Measurements from ENCODE around the gene EHMT1. TPM values are rescaled to one million over a fixed set of nuclear protein-coding genes. Genes with fewer than 3 reads are reported as not detected.

EHMT1 gene
- total RNA-seq, 2 donors from 2014 or later, result 67.5 to 69.3 TPM

- Mint-ChIP-seq H3K27ac (no peak overlapping the region), H3K9me3 (no peaks in the 10 kb centered on the region), H3K4me3 (no peak overlapping the region), H3K4me1 (ENCODE audit: low read depth) (no peaks in the 10 kb centered on the region), H3K27me3 (ENCODE audit: low read depth) (no peaks in the 10 kb centered on the region), H3K36me3 (ENCODE audit: insufficient read depth in 2 of 2) (peaks cover 2 to 19% of the 10 kb centered on the region in 2 donors)
- ATAC-seq (replicated peaks in 1 of 2), result no peak
- no peak for DNase-seq
Measured at GRCh38 chr9:137787786-137788505, 169.1 kb downstream of the EHMT1 start.

GRCh38 chr9:137788561-137789294 lies 169.9 kb downstream of the EHMT1 start:
- Mint-ChIP-seq H3K4me3 (no peak overlapping the region), H3K27ac (no peak overlapping the region), H3K9me3 (no peaks in the 10 kb centered on the region), H3K4me1 (ENCODE audit: low read depth) (no peaks in the 10 kb centered on the region), H3K27me3 (ENCODE audit: low read depth) (no peaks in the 10 kb centered on the region), H3K36me3 (ENCODE audit: insufficient read depth in 2 of 2) (peaks cover 2 to 18% of the 10 kb centered on the region in 2 donors)
- ATAC-seq (replicated peaks in 1 of 2) (no peak), DNase-seq (no peak)

GRCh38 chr9:137789295-137789895 lies 170.6 kb downstream of the EHMT1 start:
- Mint-ChIP-seq H3K4me3 (no peak overlapping the region), H3K9me3 (no peaks in the 10 kb centered on the region), H3K36me3 (ENCODE audit: insufficient read depth in 2 of 2) (peaks cover 2 to 15% of the 10 kb centered on the region in 2 donors), H3K4me1 (ENCODE audit: low read depth) (no peaks in the 10 kb centered on the region), H3K27me3 (ENCODE audit: low read depth) (no peaks in the 10 kb centered on the region), H3K27ac (peak overlapping the region; percentile 54)
- ATAC-seq (replicated peaks in 1 of 2) (no peak), DNase-seq (no peak)

GRCh38 chr9:137791947-137792346 lies 173.1 kb downstream of the EHMT1 start:
- Mint-ChIP-seq H3K27ac (no peak overlapping the region), H3K9me3 (no peaks in the 10 kb centered on the region), H3K27me3 (ENCODE audit: low read depth) (no peaks in the 10 kb centered on the region), H3K36me3 (ENCODE audit: insufficient read depth in 2 of 2) (peaks cover 4 to 18% of the 10 kb centered on the region in 2 donors), H3K4me3 (no peak overlapping the region), H3K4me1 (ENCODE audit: low read depth) (no peaks in the 10 kb centered on the region)
- ATAC-seq (replicated peaks in 1 of 2) (no peak), DNase-seq (no peak)

GRCh38 chr9:137793196-137793841 lies 174.5 kb downstream of the EHMT1 start:
- Mint-ChIP-seq H3K4me3 (no peak overlapping the region), H3K9me3 (no peaks in the 10 kb centered on the region), H3K27me3 (ENCODE audit: low read depth) (no peaks in the 10 kb centered on the region), H3K27ac (no peak overlapping the region), H3K4me1 (ENCODE audit: low read depth) (no peaks in the 10 kb centered on the region), H3K36me3 (ENCODE audit: insufficient read depth in 2 of 2) (peaks cover 3 to 16% of the 10 kb centered on the region in 2 donors)
- no peak for DNase-seq
- no peak for ATAC-seq (replicated peaks in 1 of 2)

GRCh38 chr9:137795156-137795666 lies 176.4 kb downstream of the EHMT1 start:
- no peak for ATAC-seq (replicated peaks in 1 of 2)
- Mint-ChIP-seq H3K27ac (no peak overlapping the region), H3K36me3 (ENCODE audit: insufficient read depth in 2 of 2) (peaks cover 3 to 16% of the 10 kb centered on the region in 2 donors), H3K27me3 (ENCODE audit: low read depth) (no peaks in the 10 kb centered on the region), H3K9me3 (no peaks in the 10 kb centered on the region), H3K4me1 (ENCODE audit: low read depth) (no peaks in the 10 kb centered on the region), H3K4me3 (no peak overlapping the region)
- no peak for DNase-seq

GRCh38 chr9:137797206-137798120 lies 178.7 kb downstream of the EHMT1 start:
- DNase-seq (no peak), ATAC-seq (replicated peaks in 1 of 2) (no peak)
- H3K36me3 Mint-ChIP-seq (ENCODE audit: insufficient read depth in 2 of 2), result peaks cover 3 to 15% of the 10 kb centered on the region in 2 donors
- H3K27me3 Mint-ChIP-seq (ENCODE audit: low read depth), result no peaks in the 10 kb centered on the region
- H3K4me3 Mint-ChIP-seq, result no peak overlapping the region
- H3K27ac Mint-ChIP-seq, result no peak overlapping the region
- H3K4me1 Mint-ChIP-seq (ENCODE audit: low read depth), result no peaks in the 10 kb centered on the region
- H3K9me3 Mint-ChIP-seq, result no peaks in the 10 kb centered on the region

- no peak overlapping the region for H3K4me3 Mint-ChIP-seq
- H3K27me3 Mint-ChIP-seq (ENCODE audit: low read depth), result no peaks in the 10 kb centered on the region
- no peaks in the 10 kb centered on the region for H3K9me3 Mint-ChIP-seq
- DNase-seq, result no peak
- no peaks in the 10 kb centered on the region for H3K4me1 Mint-ChIP-seq (ENCODE audit: low read depth)
- H3K27ac Mint-ChIP-seq, result no peak overlapping the region
- ATAC-seq (replicated peaks in 1 of 2), result no peak
- H3K36me3 Mint-ChIP-seq (ENCODE audit: insufficient read depth in 2 of 2), result peaks cover 5 to 15% of the 10 kb centered on the region in 2 donors
Measured at GRCh38 chr9:137798142-137798541, 179.3 kb downstream of the EHMT1 start.

GRCh38 chr9:137798901-137799629 lies 180.3 kb downstream of the EHMT1 start:
- H3K36me3 Mint-ChIP-seq (ENCODE audit: insufficient read depth in 2 of 2), result peaks cover 5 to 16% of the 10 kb centered on the region in 2 donors
- no peak overlapping the region for H3K4me3 Mint-ChIP-seq
- H3K4me1 Mint-ChIP-seq (ENCODE audit: low read depth), result no peaks in the 10 kb centered on the region
- no peak for DNase-seq
- no peak for ATAC-seq (replicated peaks in 1 of 2)
- no peaks in the 10 kb centered on the region for H3K9me3 Mint-ChIP-seq
- no peak overlapping the region for H3K27ac Mint-ChIP-seq
- H3K27me3 Mint-ChIP-seq (ENCODE audit: low read depth), result no peaks in the 10 kb centered on the region

- no peak for DNase-seq
- ATAC-seq (replicated peaks in 1 of 2), result no peak
- no peak overlapping the region for H3K27ac Mint-ChIP-seq
- peaks cover 5 to 16% of the 10 kb centered on the region in 2 donors for H3K36me3 Mint-ChIP-seq (ENCODE audit: insufficient read depth in 2 of 2)
- H3K27me3 Mint-ChIP-seq (ENCODE audit: low read depth), result no peaks in the 10 kb centered on the region
- no peaks in the 10 kb centered on the region for H3K9me3 Mint-ChIP-seq
- H3K4me3 Mint-ChIP-seq, result no peak overlapping the region
- no peaks in the 10 kb centered on the region for H3K4me1 Mint-ChIP-seq (ENCODE audit: low read depth)
Measured at GRCh38 chr9:137799630-137799983, 180.8 kb downstream of the EHMT1 start.

- ATAC-seq (replicated peaks in 1 of 2), result no peak
Measured at GRCh38 chr9:137800196-137801022, 181.6 kb downstream of the EHMT1 start.

More at GRCh38 chr9:137800196-137801022, 181.6 kb downstream of the EHMT1 start:
- no peak for DNase-seq
- peaks cover 5 to 10% of the 10 kb centered on the region in 2 donors for H3K36me3 Mint-ChIP-seq (ENCODE audit: insufficient read depth in 2 of 2)
- H3K9me3 Mint-ChIP-seq, result no peaks in the 10 kb centered on the region
- H3K4me3 Mint-ChIP-seq, result no peak overlapping the region
- no peak overlapping the region for H3K27ac Mint-ChIP-seq
- H3K27me3 Mint-ChIP-seq (ENCODE audit: low read depth), result no peaks in the 10 kb centered on the region
- no peaks in the 10 kb centered on the region for H3K4me1 Mint-ChIP-seq (ENCODE audit: low read depth)

All from activated T-cell treated with anti-CD3 and anti-CD28 coated beads, Interleukin-2, amount 50 U/mL, for 72 hours (primary cell).